Activated T-helper 1 cell treated with anti-CD3 and anti-CD28 coated beads, Interleukin-12 subunit alpha, Interleukin-12 subunit beta, Interleukin-2, Interleukin-4 antibody, amounts not matched to agents 30 ng/mL and 10 ng/mL and 1 ng/mL, durations not matched to agents 14 hours and 24 hours and 36 hours (primary cell): ENCODE data around the gene AAK1. TPM values are rescaled to one million over a fixed set of nuclear protein-coding genes. Genes with fewer than 3 reads are reported as not detected.

Experiments
- DNase-seq: peaks from one replicate; pipeline ENCODE4 v3.0.0; 2021; ENCODE audit warnings: low spot score
- H3K27ac Mint-ChIP-seq: one replicate; pipeline ENCODE4 v1.8.0; 2021; ENCODE audit warnings: mild to moderate bottlenecking, mixed read lengths
- H3K27me3 Mint-ChIP-seq: one replicate; pipeline ENCODE4 v1.8.0; 2022; ENCODE audit warnings: mild to moderate bottlenecking, moderate library complexity, mixed read lengths; ENCODE audit not compliant: insufficient read depth
- H3K36me3 Mint-ChIP-seq: one replicate; pipeline ENCODE4 v1.8.0; 2021; ENCODE audit warnings: low read depth, mixed read lengths
- H3K4me1 Mint-ChIP-seq: one replicate; pipeline ENCODE4 v1.8.0; 2021; ENCODE audit warnings: low read depth, mixed read lengths
- H3K4me3 Mint-ChIP-seq: one replicate; pipeline ENCODE4 v1.8.0; 2021; ENCODE audit warnings: mild to moderate bottlenecking, moderate library complexity, mixed read lengths
- H3K9me3 Mint-ChIP-seq: one replicate; pipeline ENCODE4 v1.8.0; 2021; ENCODE audit warnings: mixed read lengths
- intact Hi-C: fragments of 100-400 bp; cut with micrococcal nuclease; formaldehyde crosslinking; loops from one replicate; pipeline ENCODE4 v1.15.1; 2024
- total RNA-seq: library from RNA; stranded (reverse); gene quantifications from 2 replicates; pipeline ENCODE4 v1.2.3, GENCODE V29; 2022

AAK1 gene
- total RNA-seq, 1 donor from 2014 or later, result 94.0 TPM

DNA sequence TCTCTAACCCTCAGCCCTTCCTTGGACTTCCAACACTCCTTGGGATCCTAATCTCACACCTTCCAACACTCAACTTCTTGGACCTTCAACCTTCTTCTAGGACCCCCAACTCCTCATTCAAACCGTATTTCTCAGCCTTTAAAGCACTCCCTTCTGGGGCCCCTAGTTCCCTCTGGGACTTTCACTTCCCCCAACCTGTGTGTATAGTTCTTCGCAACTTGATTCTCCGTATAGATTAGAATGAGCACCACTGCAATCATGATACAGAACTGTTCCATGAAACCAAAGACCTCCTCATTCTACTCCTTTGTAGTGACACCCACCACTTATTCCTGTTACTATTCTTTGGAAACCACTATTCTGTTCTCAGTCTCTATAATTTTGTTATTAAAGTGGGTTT, 144.3 kb downstream of the AAK1 start:
- Mint-ChIP-seq H3K9me3 (no peaks in the 10 kb centered on the region), H3K27me3 (no peaks in the 10 kb centered on the region), H3K4me3 (no peak overlapping the region), H3K27ac (peak overlapping the region; percentile 72), H3K4me1 (peaks cover 30% of the 10 kb centered on the region), H3K36me3 (peaks cover 25% of the 10 kb centered on the region)
- no peak for DNase-seq
- intact Hi-C loops, result no loop called here

DNA sequence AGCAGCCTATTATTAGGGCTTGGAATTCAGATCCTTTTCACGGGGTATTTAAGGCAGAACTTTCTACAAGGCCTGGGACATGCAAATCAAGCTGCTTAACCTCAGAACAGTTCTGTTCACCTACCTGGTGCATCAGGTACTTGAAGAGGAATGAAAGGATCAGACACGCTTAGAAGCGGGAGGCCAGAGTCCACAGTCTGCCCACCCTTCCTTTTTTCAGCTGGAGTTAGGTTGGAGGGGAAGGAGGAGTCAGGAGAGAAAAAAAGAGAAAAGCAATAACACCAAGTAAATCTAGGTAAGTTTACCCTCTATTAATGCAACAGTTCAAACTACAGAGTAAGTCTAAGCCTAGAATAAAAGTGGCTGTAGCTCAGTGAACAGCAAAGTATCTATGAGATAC, 147.7 kb downstream of the AAK1 start:
- no peak for DNase-seq
- H3K36me3 Mint-ChIP-seq, result peaks cover 37% of the 10 kb centered on the region
- intact Hi-C loops, result no loop called here
- H3K9me3 Mint-ChIP-seq, result no peaks in the 10 kb centered on the region
- no peak overlapping the region for H3K27ac Mint-ChIP-seq
- H3K4me1 Mint-ChIP-seq, result peaks cover 47% of the 10 kb centered on the region
- H3K27me3 Mint-ChIP-seq, result no peaks in the 10 kb centered on the region
- no peak overlapping the region for H3K4me3 Mint-ChIP-seq

DNA sequence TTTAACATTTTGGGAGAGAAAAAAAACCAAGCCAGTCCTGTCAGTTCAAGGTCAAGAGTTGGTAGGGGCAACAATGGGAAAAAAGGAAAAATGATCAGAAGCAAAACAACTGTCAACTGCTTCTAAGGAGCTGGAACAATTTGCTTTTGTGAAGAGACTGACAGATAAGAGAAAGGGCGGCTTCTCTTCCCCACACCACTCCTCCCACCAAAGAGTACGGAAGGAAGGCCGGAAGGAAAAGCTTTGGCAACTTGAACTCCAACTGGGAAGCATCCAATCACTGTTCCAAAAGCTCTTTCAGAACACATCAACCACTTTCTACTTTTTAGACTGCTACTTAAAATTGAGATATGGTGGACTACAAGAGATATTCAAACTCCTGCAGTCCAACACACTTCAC, 148.5 kb downstream of the AAK1 start:
- Mint-ChIP-seq H3K27ac (peak overlapping the region; percentile 34), H3K4me3 (no peak overlapping the region), H3K4me1 (peaks cover 47% of the 10 kb centered on the region), H3K9me3 (no peaks in the 10 kb centered on the region), H3K36me3 (peaks cover 38% of the 10 kb centered on the region), H3K27me3 (no peaks in the 10 kb centered on the region)
- DNase-seq, result no peak
- intact Hi-C loops, result no loop called here

DNA sequence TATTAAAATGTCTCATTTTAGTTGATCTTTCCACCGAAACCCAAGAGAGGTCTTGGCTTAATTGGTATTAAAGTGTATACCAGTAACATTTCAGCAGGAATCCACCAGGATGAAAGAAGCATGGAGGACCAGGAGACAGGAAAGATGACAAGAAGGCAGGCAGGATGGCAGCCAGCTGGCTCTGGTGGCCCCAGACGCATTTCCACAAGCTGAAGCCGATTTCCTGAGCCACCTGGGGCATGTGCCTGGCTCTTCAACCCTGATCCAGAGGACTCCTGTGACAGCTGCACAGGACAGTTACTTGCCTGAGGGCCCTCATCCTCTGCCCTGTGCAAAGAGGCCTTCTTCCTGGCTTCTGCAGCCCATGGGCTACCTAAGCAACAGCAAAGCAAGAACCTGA, 149.4 kb downstream of the AAK1 start:
- no peak overlapping the region for H3K4me3 Mint-ChIP-seq
- H3K4me1 Mint-ChIP-seq, result peaks cover 44% of the 10 kb centered on the region
- H3K36me3 Mint-ChIP-seq, result peaks cover 39% of the 10 kb centered on the region
- intact Hi-C loops, result no loop called here
- no peaks in the 10 kb centered on the region for H3K27me3 Mint-ChIP-seq
- H3K27ac Mint-ChIP-seq, result peak overlapping the region; percentile 52
- no peaks in the 10 kb centered on the region for H3K9me3 Mint-ChIP-seq
- no peak for DNase-seq

DNA sequence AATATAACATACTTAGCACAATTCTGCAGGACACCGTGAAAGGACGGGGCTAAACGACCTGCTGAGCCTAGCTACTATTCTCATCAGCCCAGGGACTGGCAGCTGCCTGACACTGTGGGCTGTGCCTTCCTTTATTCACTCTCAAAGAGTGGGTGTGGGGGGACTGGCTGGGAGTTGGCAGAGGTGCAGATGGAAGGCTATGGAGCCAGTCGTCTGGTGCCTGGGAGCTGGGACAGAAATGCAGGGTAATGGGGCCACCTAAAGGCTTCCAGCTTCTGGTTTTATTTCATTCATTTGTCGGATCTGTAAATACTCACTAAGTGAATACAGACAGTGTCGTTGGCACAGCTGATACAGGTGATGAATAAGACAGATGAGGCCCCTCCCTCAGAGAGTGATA, 150.3 kb downstream of the AAK1 start:
- peaks cover 42% of the 10 kb centered on the region for H3K36me3 Mint-ChIP-seq
- intact Hi-C loops, result no loop called here
- no peak for DNase-seq

DNA sequence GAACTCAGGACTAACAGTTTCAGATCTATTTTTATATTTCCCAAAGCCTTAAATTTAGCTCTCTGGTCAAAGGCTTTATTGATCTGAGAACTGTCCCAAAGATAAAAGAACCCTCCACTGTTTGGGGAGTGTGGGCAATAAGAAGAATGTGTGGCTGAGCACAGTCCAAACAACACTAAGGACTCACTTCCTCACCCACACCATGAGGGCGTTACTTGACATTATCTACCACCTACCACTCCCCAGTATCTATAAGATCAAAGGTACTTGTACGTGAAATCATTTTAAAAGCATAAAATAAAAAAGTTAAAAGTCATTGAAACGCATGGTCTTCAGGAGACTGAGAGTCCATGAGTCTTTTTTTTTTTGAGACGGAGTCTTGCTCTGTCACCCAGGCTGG, 151.7 kb downstream of the AAK1 start:
- no peak for DNase-seq
- Mint-ChIP-seq H3K27ac (no peak overlapping the region), H3K4me1 (peaks cover 35% of the 10 kb centered on the region), H3K4me3 (no peak overlapping the region), H3K27me3 (no peaks in the 10 kb centered on the region), H3K36me3 (peaks cover 42% of the 10 kb centered on the region), H3K9me3 (no peaks in the 10 kb centered on the region)
- intact Hi-C loops, result no loop called here

More for the DNA sequence above, 150.3 kb downstream of the AAK1 start:
- peaks cover 41% of the 10 kb centered on the region for H3K4me1 Mint-ChIP-seq
- H3K9me3 Mint-ChIP-seq, result no peaks in the 10 kb centered on the region
- H3K27me3 Mint-ChIP-seq, result no peaks in the 10 kb centered on the region
- no peak overlapping the region for H3K4me3 Mint-ChIP-seq
- peak overlapping the region; percentile 75 for H3K27ac Mint-ChIP-seq

DNA sequence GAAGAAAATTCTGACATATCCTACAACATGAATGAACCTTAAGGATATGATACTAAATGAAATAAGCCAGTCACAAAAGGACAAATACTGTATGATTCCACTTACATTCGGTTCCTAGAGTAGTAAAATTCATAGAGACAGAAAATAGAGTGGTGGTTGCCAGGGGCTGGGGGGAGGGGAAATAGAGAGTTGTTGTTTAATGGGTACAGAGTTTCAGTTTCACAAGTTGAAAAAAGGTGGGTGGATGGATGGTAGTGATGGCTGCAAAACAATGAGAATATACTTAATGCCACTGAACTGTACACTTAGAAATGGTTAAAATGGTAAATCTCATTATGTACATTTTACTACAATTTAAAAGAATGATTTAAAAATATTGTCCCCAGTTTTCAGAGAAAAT, 153.1 kb downstream of the AAK1 start:
- peaks cover 43% of the 10 kb centered on the region for H3K36me3 Mint-ChIP-seq

DNA sequence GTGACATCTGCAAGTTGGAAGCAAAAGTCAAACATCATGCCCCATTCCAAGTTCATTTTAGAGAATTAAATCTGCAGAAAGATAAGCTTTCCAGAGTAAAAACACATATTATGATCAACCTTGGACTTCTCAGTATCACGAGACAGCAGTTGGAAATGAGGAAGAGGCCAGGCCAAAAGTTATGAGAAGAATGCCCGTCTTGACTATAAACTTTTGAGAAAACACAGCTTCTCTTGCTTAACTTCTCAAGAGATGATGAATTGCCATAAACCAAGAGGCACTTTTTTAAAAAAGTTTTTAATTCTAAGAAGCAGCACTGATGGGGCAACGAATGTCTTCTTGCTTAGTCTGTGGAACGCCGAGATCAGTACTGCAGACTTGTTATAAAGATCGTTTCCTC, 153.7 kb downstream of the AAK1 start:
- Mint-ChIP-seq H3K4me3 (no peak overlapping the region), H3K36me3 (peaks cover 42% of the 10 kb centered on the region), H3K4me1 (peaks cover 40% of the 10 kb centered on the region), H3K9me3 (no peaks in the 10 kb centered on the region), H3K27ac (peak overlapping the region; percentile 67), H3K27me3 (no peaks in the 10 kb centered on the region)
- no peak for DNase-seq
- intact Hi-C loops, result loop anchor here (1.0 kb wide), 1 partner anchor 19 kb away; no protein-coding TSS in a partner anchor

More for the DNA sequence above, 153.1 kb downstream of the AAK1 start:
- intact Hi-C loops, result loop anchor here (1.0 kb wide), 1 partner anchor 18 kb away; no protein-coding TSS in a partner anchor
- Mint-ChIP-seq H3K27ac (peak overlapping the region; percentile 67), H3K9me3 (no peaks in the 10 kb centered on the region), H3K27me3 (no peaks in the 10 kb centered on the region), H3K4me1 (peaks cover 36% of the 10 kb centered on the region), H3K4me3 (no peak overlapping the region)
- DNase-seq, result peak; percentile 5

DNA sequence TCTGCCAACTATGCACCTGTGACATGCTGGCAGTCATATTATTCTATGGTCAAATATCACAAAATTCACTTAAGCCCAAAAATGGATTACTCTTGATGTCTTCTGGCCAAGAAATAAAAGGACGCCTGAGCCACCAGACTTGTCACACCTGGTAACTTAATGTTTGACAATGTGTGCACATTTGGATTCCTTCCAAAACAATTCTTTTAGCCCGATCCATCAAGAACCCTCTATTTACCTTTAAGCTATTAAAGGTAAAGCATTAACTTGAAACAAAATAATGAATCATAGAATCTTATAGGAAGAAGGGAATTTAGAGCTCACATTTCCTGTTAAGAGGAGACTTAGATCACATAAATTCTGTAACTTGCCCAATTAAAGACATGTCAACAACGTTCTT, 159.8 kb downstream of the AAK1 start:
- intact Hi-C loops, result no loop called here
- Mint-ChIP-seq H3K27me3 (no peaks in the 10 kb centered on the region), H3K4me3 (no peak overlapping the region), H3K36me3 (peaks cover 43% of the 10 kb centered on the region), H3K9me3 (no peaks in the 10 kb centered on the region), H3K4me1 (peaks cover 13% of the 10 kb centered on the region), H3K27ac (no peak overlapping the region)
- no peak for DNase-seq

DNA sequence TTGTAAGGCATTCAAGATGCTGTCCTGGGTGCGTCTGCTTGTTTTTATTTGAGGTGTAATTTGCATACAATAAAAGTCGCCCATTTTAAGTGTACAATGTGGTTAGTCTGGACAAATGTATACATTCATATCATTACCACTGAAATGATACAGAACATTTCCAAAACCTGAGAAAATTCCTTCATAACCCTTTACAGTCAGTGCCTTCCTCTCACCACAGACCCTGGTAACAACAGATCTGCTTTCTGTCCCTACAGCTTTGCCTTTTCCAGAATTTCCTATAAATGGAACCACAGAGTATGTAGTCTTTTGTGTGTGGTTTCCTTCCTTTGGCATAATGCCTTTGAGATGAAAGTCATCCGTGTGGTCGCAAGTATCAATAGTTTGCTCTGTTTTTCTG, 160.5 kb downstream of the AAK1 start:
- intact Hi-C loops, result no loop called here
- Mint-ChIP-seq H3K4me1 (peaks cover 14% of the 10 kb centered on the region), H3K4me3 (no peak overlapping the region), H3K9me3 (no peaks in the 10 kb centered on the region), H3K36me3 (peaks cover 38% of the 10 kb centered on the region), H3K27me3 (no peaks in the 10 kb centered on the region), H3K27ac (no peak overlapping the region)
- no peak for DNase-seq

DNA sequence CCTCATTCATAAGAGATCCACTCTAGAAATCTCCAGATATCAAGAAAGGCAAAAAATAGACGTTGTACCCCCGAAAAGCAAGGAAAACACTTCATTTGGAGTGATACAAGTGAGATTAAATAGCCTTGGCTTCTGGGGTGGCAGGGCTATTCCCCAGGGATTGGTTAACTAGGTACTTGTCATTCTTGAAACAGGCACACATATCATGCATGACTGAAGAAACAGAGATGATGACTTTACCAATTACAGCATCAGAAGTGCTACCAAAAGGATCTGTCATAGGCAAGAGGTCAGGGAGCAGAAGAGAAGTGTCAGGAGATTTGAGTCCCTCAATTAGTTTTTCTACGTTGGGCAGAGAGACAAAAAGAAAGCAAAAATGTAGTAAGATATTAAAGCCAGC, 161.1 kb downstream of the AAK1 start:
- no peak overlapping the region for H3K27ac Mint-ChIP-seq
- intact Hi-C loops, result no loop called here
- H3K4me1 Mint-ChIP-seq, result peaks cover 19% of the 10 kb centered on the region
- H3K36me3 Mint-ChIP-seq, result peaks cover 38% of the 10 kb centered on the region
- H3K9me3 Mint-ChIP-seq, result no peaks in the 10 kb centered on the region
- H3K27me3 Mint-ChIP-seq, result no peaks in the 10 kb centered on the region
- DNase-seq, result no peak
- no peak overlapping the region for H3K4me3 Mint-ChIP-seq

DNA sequence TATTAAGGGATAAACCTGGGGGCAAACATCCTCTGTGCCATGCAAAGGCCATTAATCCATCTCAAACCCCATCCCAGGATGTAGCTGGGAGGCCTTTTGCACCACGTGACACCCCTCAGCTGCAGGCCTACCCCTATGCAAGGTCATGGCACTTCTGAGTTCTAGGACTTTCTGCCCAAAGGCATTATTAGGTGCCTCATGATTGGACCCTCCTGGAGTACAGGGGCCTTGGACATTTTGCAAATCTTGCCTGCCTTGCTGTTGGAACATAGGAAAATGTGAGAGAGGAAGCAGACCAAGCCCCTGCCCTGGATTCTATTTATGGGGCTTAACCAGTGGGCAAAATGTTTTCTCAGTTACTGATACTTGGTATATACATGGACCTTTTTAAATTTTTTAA, 162.1 kb downstream of the AAK1 start:
- H3K27ac Mint-ChIP-seq, result no peak overlapping the region
- H3K9me3 Mint-ChIP-seq, result no peaks in the 10 kb centered on the region
- no peak for DNase-seq
- H3K4me1 Mint-ChIP-seq, result peaks cover 30% of the 10 kb centered on the region
- intact Hi-C loops, result no loop called here
- peaks cover 39% of the 10 kb centered on the region for H3K36me3 Mint-ChIP-seq
- no peaks in the 10 kb centered on the region for H3K27me3 Mint-ChIP-seq
- no peak overlapping the region for H3K4me3 Mint-ChIP-seq

DNA sequence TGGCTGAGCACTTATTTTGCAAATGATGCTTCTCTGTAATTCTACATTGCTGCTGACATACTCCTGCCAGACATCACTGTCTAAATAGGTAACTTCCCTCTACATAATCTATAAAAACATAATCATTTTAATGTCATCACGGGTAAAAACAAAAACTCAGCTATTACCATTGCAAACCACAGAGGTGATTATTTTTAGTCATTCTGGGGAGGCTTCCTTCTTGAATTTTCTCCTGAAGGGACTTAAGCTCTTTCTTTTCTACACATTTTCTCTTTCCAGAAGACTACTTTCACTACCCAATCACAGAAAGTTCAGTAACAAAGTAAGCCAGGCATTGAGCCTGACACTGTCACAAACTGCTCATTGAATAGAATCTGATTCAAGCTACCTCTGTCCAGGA, 165.9 kb downstream of the AAK1 start:
- peaks cover 31% of the 10 kb centered on the region for H3K4me1 Mint-ChIP-seq

DNA sequence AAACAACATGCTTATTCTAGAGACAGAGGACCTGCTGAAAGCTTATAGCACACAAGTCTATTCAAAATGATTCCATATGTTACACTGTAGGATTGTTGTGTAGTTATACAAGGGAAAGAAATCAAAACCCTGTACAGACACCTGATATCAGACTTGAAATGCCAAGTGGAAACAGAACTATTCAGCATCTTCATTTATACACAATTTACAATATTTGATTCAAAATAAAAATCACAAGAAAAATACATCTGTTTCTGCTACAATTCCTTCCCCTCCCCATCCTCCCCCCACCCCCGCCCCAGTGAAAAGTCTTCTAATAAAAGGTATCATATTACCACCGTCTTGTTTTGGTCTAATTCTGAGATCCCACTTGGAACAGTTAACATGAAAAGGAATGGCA, 168.9 kb downstream of the AAK1 start:
- H3K27ac Mint-ChIP-seq, result no peak overlapping the region
- no peaks in the 10 kb centered on the region for H3K27me3 Mint-ChIP-seq
- peaks cover 31% of the 10 kb centered on the region for H3K4me1 Mint-ChIP-seq

More for the DNA sequence above, 165.9 kb downstream of the AAK1 start:
- intact Hi-C loops, result loop anchor here (2.0 kb wide), 2 partner anchors 21 to 41 kb away; partner anchors contain the start of gene NFU1
- Mint-ChIP-seq H3K9me3 (no peaks in the 10 kb centered on the region), H3K4me3 (no peak overlapping the region), H3K27me3 (no peaks in the 10 kb centered on the region), H3K27ac (no peak overlapping the region), H3K36me3 (peaks cover 39% of the 10 kb centered on the region)
- no peak for DNase-seq

More for the DNA sequence above, 168.9 kb downstream of the AAK1 start:
- intact Hi-C loops, result no loop called here
- no peaks in the 10 kb centered on the region for H3K9me3 Mint-ChIP-seq
- DNase-seq, result no peak
- no peak overlapping the region for H3K4me3 Mint-ChIP-seq
- H3K36me3 Mint-ChIP-seq, result peaks cover 26% of the 10 kb centered on the region
